HL-60 (cell line): ENCODE data around the gene PLCB1.

Experiments used
- CTCF ChIP-seq: IDR thresholded peaks from one replicate; pipeline ENCODE4 v1.5.1; 2011; ENCODE audit warnings: low read length, control low read depth, inconsistent platforms; ENCODE audit not compliant: insufficient read depth
- POLR2AphosphoS5 ChIP-seq: IDR thresholded peaks from 2 replicates; pipeline ENCODE4 v1.6.1; 2012; ENCODE audit warnings: low read depth

DNA sequence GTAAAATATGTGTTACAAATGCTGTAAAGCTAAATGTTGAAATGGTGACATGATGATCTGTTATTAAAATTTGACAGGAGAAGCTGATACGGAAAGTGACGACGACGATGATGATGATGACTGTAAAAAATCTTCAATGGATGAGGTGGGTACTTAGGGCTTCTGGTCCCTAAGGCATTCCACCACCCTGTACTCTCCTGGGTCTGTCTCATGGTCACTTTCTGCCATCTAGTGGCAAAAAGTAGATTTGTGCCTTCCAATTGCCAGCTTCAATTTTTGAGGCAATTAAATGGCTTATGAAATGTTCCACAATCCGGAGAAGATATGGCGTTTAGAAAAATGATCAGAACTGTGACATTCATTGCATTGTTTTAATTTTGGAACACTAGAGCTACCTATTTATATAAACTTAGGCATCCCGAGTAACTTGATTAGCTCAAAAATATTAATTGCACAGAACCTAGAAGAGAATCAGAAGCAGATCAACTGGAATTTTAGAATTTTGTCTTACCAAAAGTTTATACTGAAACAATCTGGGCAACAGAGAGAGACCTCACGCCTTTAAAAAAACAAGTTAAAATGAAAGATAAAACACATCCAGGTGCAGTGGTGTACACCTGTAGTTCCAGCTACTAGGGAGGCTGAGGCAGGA is 590.3 kb downstream of the PLCB1 start:
- TF ChIP-seq CTCF, result peak; percentile 59
- TF ChIP-seq POLR2AphosphoS5, result no peak
